Islet precursor cell (in vitro differentiated cells): ENCODE results near the gene POLR2H.
"Not testable (repeated sequence)": the region's sequence is repeated elsewhere in the genome, so short reads cannot be mapped to it uniquely, and the experiment has no call there.

ENCODE experiments used
- DNase-seq: peaks from one replicate; pipeline ENCODE4 v3.0.0-alpha.2; 2018

Gene POLR2H

GRCh38 chr3:184336547-184337398 is 24.7 kb upstream of the POLR2H start:
- DNase-seq, result no peak

- no peak for DNase-seq
Observed at GRCh38 chr3:184337399-184337714, 24.2 kb upstream of the POLR2H start, which contains the start of gene FAM131A. FAM131A (plus strand) TSS chr3:184337600; CDS start chr3:184337631, 31 bp downstream.

DNA sequence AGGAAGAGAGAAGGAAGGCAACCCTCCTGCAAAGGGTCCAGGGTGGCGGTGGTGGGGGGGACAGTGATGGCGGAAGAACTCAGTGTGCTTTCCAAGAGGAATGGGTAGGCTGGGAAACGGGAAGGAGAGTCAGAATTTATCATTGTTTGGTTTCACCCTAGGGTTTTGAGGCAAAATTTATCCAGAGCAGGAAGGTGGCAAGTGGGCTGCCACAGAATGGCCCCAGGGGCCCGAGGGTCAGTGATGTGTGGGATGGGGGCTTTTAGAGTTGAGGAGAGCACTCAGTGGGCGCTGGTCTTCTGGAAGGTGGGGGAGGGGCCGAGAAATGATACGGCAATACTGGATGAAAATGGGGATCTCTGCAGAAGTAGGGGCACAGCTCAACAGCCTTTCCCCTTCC is 23.5 kb upstream of the POLR2H start:
- DNase-seq, result no peak

DNA sequence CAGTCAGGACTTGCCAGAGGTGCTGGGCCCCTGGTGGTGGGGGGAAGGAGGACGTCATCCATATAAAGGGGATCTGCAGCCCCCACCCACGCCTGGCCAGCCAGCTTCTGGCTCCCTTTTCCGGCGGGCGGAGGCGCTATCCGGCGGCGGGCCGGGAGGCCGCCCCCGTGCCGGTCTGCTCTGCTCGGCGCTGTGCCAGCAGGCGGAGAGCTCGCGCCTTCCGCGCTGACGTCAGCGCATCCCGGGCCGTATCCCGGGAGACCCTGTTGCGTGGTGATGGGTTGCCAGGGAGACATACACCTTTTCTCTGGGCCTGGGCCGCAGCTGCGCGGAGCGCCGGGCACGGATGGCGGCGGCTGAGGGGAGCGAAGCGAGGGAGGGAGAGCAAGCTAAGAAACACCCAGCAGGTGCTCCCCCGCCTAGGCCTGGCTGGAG is 23.0 kb upstream of the POLR2H start:
- peak; percentile 89 for DNase-seq

DNA sequence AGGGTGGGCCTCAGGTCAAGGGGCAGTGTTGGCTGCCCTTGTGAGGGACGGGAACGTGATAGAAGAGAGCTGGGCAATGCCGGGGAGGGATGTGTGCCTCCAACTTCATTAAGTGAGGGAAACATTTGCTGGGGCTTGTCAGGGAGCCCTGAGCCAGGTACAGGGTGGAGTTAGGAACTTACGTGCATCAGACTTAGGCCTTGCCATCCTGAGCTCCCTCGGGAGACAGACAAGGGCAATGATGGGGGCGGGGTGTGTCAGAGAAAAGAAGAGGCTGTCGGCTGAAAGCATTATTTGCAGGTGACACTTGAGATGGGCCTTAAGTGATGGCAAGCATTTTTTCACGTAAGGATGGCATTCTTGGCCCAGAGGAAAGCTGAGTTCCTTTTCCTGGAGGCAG is 22.5 kb upstream of the POLR2H start:
- no peak for DNase-seq

- not testable (repeated sequence) for DNase-seq
Observed at GRCh38 chr3:184339451-184340135, 21.9 kb upstream of the POLR2H start.

GRCh38 chr3:184341925-184342324 is 19.6 kb upstream of the POLR2H start:
- DNase-seq, result no peak

DNA sequence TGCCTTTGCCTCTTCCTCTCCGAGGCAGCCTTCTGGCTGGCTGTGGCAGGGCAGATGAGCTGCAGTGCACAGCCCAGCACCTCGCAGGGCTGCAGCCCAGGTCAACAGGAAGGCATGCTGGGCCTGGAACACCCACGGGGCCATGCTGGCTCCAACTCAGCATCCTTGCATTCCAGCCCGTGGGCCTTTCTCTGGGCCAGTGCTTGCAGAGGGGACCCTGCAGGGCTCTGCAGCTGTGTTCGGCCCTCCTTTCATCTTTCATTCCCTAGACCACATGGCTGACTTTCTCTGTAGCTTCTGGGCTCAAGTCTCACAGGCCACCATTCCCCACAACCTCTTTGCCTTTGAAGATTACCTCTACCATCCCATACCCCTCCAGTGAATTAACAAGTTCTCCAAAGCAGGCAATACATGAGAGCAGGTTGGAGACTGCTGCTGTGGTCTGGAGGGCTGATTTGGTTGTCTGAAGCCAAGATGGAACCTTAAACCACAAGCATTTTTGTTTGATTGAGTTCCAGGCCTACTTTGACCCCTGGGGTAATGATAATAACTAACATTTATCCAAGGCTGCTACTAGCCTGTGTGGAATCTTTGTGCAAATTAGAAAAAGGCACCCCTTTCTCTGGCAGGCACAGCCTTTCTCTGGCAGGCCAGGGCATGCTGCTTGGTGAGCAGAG is 18.2 kb upstream of the POLR2H start:
- DNase-seq, result no peak

DNA sequence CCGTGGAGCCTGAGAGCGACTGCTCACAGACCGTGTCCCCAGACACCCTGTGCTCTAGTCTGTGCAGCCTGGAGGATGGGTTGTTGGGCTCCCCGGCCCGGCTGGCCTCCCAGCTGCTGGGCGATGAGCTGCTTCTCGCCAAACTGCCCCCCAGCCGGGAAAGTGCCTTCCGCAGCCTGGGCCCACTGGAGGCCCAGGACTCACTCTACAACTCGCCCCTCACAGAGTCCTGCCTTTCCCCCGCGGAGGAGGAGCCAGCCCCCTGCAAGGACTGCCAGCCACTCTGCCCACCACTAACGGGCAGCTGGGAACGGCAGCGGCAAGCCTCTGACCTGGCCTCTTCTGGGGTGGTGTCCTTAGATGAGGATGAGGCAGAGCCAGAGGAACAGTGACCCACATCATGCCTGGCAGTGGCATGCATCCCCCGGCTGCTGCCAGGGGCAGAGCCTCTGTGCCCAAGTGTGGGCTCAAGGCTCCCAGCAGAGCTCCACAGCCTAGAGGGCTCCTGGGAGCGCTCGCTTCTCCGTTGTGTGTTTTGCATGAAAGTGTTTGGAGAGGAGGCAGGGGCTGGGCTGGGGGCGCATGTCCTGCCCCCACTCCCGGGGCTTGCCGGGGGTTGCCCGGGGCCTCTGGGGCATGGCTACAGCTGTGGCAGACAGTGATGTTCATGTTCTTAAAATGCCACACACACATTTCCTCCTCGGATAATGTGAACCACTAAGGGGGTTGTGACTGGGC is 16.8 kb upstream of the POLR2H start:
- no peak for DNase-seq

DNA sequence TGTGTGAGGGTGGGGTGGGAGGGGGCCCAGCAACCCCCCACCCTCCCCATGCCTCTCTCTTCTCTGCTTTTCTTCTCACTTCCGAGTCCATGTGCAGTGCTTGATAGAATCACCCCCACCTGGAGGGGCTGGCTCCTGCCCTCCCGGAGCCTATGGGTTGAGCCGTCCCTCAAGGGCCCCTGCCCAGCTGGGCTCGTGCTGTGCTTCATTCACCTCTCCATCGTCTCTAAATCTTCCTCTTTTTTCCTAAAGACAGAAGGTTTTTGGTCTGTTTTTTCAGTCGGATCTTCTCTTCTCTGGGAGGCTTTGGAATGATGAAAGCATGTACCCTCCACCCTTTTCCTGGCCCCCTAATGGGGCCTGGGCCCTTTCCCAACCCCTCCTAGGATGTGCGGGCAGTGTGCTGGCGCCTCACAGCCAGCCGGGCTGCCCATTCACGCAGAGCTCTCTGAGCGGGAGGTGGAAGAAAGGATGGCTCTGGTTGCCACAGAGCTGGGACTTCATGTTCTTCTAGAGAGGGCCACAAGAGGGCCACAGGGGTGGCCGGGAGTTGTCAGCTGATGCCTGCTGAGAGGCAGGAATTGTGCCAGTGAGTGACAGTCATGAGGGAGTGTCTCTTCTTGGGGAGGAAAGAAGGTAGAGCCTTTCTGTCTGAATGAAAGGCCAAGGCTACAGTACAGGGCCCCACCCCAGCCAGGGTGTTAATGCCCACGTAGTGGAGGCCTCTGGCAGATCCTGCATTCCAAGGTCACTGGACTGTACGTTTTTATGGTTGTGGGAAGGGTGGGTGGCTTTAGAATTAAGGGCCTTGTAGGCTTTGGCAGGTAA is 16.0 kb upstream of the POLR2H start:
- DNase-seq, result peak; percentile 93

- DNase-seq, result no peak
Observed at GRCh38 chr3:184346480-184347190, 14.9 kb upstream of the POLR2H start.

DNA sequence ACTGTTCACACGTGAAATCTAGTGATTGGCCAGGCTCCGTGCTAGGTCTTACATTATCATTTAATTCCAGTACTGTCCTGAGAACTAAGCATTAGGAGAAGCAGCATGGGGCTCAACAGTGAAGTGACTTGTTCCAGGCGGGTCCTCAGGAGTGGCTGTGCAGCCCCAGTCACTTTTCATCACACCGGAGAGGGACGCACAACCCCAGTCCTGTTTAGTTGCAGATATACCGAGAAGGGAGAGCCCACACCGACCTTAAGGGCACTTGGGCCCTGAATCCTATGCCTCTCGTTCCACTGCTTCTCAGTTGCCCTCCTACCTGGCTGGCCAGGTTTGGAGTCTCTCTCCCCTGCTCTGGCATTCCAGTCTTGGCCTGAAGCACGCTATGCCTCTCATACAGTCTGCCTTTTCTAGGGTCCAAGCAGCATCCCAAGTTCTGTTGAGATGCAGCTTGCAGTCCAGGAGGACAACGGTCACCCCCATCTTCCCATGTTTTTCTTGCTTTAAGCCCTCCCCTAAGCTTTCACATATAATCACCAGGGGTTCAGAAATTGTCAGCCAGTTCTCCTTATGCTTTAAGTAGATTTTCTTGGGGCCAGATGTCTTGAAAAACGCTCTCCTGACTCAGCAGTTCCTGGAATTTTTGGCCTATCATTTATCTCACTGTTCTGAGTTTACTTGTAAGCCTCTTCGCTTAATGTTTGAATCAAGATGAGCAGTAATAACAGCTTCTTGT is 14.0 kb upstream of the POLR2H start:
- DNase-seq, result no peak

- no peak for DNase-seq
Observed at GRCh38 chr3:184348057-184348382, 13.5 kb upstream of the POLR2H start.

GRCh38 chr3:184349563-184350470 is 11.7 kb upstream of the POLR2H start:
- no peak for DNase-seq

DNA sequence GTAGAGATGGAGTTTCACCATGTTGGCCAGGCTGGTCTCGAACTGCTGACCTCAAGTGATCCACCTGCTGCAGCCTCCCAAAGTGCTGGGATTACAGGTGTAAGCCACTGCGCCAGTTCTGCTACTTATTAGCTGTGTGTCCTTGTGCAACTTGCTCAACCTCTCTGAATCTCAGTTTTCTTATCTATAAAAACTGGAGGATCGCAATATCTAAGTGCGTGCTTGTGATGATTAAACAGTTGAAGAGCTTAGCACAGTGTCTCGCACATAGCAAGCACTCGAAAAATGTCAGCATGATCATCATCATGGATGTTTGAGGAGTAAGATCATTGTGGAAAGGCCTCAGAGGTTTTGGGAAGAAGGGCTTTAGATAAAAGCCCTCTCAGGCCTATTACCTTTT is 10.9 kb upstream of the POLR2H start:
- no peak for DNase-seq

GRCh38 chr3:184351511-184352148 is 9.9 kb upstream of the POLR2H start:
- no peak for DNase-seq

- no peak for DNase-seq
Observed at GRCh38 chr3:184352149-184352785, 9.2 kb upstream of the POLR2H start.

DNA sequence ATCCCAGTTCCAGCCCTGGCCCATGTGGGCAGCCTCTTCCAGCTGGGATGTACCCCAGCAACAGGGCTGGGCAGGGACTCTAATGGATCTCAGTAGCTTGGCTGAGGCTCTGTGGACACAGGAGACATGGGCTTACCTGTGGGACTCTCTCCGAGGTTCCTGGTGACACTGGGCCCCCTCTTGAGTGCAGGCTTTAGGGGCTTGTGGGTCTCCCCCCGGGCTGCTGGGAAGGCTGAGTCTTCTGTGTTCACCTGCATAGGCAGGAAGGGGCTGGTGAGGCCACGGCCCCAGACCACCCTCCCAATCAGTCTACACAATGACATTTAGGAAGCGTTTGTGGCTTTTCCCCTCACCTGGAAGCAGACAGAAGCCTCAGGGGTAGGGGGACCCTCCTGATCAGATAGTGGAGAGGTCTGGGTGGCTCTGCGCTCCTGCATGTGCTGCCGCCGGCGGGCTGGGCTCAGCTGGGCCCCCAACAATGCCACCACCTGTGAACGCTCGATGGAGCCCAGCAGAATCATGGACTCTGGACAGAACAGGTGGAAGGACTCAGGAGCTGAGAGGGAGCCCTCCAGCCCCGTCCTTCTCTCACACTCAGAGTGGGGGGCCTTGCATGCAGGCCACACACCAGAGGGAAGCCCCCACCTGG is 8.5 kb upstream of the POLR2H start:
- no peak for DNase-seq
